ENCODE data around the gene CADPS. TPM values are rescaled to one million over a fixed set of nuclear protein-coding genes. Genes with fewer than 3 reads are reported as not detected.

The CADPS gene
- total RNA-seq (2014; rRNA removed) (not detected in 2 replicates), Bru-seq, nascent RNA (percentile 1 among the genes with signal in this experiment), BruChase-seq, experiment 1, labeled RNA remaining after a 6-hour chase (percentile 1 among the genes with signal in this experiment), BruChase-seq, experiment 2, labeled RNA remaining after a 2-hour chase (percentile 2 among the genes with signal in this experiment)
- long read RNA-seq, partial matches to known transcripts: 0 of 1 reads
- long read RNA-seq, other reads (novel, unspliced or antisense): 1 of 1 reads

GRCh38 chr3:62874711-62875557 is at the start of gene CADPS:
TSS of gene CADPS (minus strand) at chr3:62875416. CDS start at chr3:62875029, 387 bp downstream.
- TF ChIP-seq EZH2phosphoT487 (IDR thresholded peaks at IDR 0.05; ENCODE audit: borderline replicate concordance, low read length): no peak
- TF ChIP-seq EZH2 (IDR thresholded peaks at IDR 0.05; ENCODE audit: low read length, unreplicated experiment): no peak
- no peak for TF ChIP-seq CTCF (conservative IDR thresholded peaks at IDR 0.05; ENCODE audit: low read depth, low read length)
- Histone ChIP-seq H2AFZ (ENCODE audit: low read length) (no peak within 1 kb of the TSS), H4K20me1 (ENCODE audit: low read length) (no peaks in the 10 kb centered on the region), H3K9ac (ENCODE audit: low read length) (no peak within 1 kb of the TSS), H3K9me3 (ENCODE audit: low read length) (0 out of 2 replicates have a peak, but pooled peaks cover 8% of the 10 kb centered on the region), H3K4me2 (ENCODE audit: low read length) (no peak within 1 kb of the TSS), H3K4me1 (ENCODE audit: insufficient read depth, low read length) (0 out of 2 replicates have a peak, but pooled peaks cover 4% of the 10 kb centered on the region), H3K4me3 (ENCODE audit: low read length) (no peak within 1 kb of the TSS), H3F3A (ENCODE audit: low read length, unreplicated experiment) (no peaks in the 10 kb centered on the region), H3K27me3 (ENCODE audit: low read length) (peaks cover 22% of the 10 kb centered on the region; the same call in 1 of the 2 replicates), H3K9me2 (replicated peaks; ENCODE audit: low read length) (no peaks in the 10 kb centered on the region), H3K27ac (ENCODE audit: low read length) (no peak within 1 kb of the TSS), H3K79me2 (ENCODE audit: low read length) (no peaks in the 10 kb centered on the region), H3K36me3 (ENCODE audit: low read depth, low read length) (no peaks in the 10 kb centered on the region)
- POLR2A ChIA-PET (ENCODE audit: unreplicated experiment): no interaction called here
- BruUV-seq (replicated peaks): no TSS peak
- intact Hi-C loops (cut with micrococcal nuclease): no loop called here
- ATAC-seq (no peak), DNase-seq (no peak)
- CTCF ChIA-PET: no interaction called here

- DNase-seq (no peak), ATAC-seq (no peak)
- intact Hi-C loops (cut with micrococcal nuclease): loop anchor here (10.0 kb wide), 1 partner anchor 728 kb away; no protein-coding TSS in a partner anchor
- H3K27ac ChIP-seq (ENCODE audit: low read length): no peak overlapping the region
- H3K9me3 ChIP-seq (ENCODE audit: low read length): peaks cover 17% of the 10 kb centered on the region; the same call in 1 of the 2 replicates
- TF ChIP-seq EZH2phosphoT487 (IDR thresholded peaks at IDR 0.05; ENCODE audit: borderline replicate concordance, low read length): no peak
- TF ChIP-seq EZH2 (IDR thresholded peaks at IDR 0.05; ENCODE audit: low read length, unreplicated experiment): no peak
- no peak for TF ChIP-seq CTCF (conservative IDR thresholded peaks at IDR 0.05; ENCODE audit: low read depth, low read length)
- no peaks in the 10 kb centered on the region for H3F3A ChIP-seq (ENCODE audit: low read length, unreplicated experiment)
- H3K4me2 ChIP-seq (ENCODE audit: low read length): no peak overlapping the region
- H3K9ac ChIP-seq (ENCODE audit: low read length): no peak overlapping the region
- ChIA-PET CTCF (no interaction called here), POLR2A (ENCODE audit: unreplicated experiment) (no interaction called here)
- H3K9me2 ChIP-seq (replicated peaks; ENCODE audit: low read length): no peaks in the 10 kb centered on the region
- H3K79me2 ChIP-seq (ENCODE audit: low read length): no peaks in the 10 kb centered on the region
- no peak overlapping the region for H3K4me3 ChIP-seq (ENCODE audit: low read length)
- H3K36me3 ChIP-seq (ENCODE audit: low read depth, low read length): no peaks in the 10 kb centered on the region
- no peaks in the 10 kb centered on the region for H3K27me3 ChIP-seq (ENCODE audit: low read length)
- no TSS peak for BruUV-seq (replicated peaks)
- H2AFZ ChIP-seq (ENCODE audit: low read length): no peak overlapping the region
- no peaks in the 10 kb centered on the region for H4K20me1 ChIP-seq (ENCODE audit: low read length)
- no peaks in the 10 kb centered on the region for H3K4me1 ChIP-seq (ENCODE audit: insufficient read depth, low read length)
Observed at GRCh38 chr3:62923066-62923465, 47.9 kb upstream of the CADPS start.
